ENCODE measurements around the gene ANKH.

DNA sequence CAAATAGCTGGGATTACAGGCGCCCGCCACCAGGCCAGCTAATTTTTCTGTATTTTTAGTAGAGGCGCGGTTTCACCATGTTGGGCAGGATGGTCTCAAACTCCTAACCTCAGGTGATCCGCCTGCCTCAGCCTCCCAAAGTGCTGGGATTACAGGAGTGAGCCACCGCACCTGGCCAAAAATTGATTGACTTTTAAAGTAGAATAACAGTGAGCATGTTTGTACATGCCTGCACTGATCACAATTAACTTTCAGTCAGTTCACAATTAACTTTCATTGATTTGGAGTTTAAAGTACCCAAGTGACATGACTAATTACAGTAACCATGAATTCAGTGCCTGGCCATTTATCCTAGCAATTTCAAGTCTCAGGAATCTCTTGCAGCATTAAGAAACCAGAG, 61.3 kb downstream of the ANKH start:
- no peak for TF ChIP-seq POLR2AphosphoS5 (IDR thresholded peaks at IDR 0.05)
- no peak for TF ChIP-seq CTCF (IDR thresholded peaks at IDR 0.05)
- TF ChIP-seq POLR2A (IDR thresholded peaks at IDR 0.05): no peak
